PC-9 (cell line): ENCODE results near the gene GPX4.

Experiments used
- EZH2 ChIP-seq: fragments of 200-600 bp; sonication (generic); IDR thresholded peaks from 2 replicates; pipeline ENCODE4 v1.8.0; 2017; ENCODE audit warnings: antibody characterized with exemption, low read depth
- TF ChIP-seq, protein P1 (sequence below): fragments of 200-600 bp; sonication (generic); conservative IDR thresholded peaks from 2 replicates; pipeline ENCODE4 v1.6.1; 2017; ENCODE audit warnings: mixed run types, antibody characterized with exemption, mild to moderate bottlenecking, moderate library complexity

- TF ChIP-seq, protein P1, sequence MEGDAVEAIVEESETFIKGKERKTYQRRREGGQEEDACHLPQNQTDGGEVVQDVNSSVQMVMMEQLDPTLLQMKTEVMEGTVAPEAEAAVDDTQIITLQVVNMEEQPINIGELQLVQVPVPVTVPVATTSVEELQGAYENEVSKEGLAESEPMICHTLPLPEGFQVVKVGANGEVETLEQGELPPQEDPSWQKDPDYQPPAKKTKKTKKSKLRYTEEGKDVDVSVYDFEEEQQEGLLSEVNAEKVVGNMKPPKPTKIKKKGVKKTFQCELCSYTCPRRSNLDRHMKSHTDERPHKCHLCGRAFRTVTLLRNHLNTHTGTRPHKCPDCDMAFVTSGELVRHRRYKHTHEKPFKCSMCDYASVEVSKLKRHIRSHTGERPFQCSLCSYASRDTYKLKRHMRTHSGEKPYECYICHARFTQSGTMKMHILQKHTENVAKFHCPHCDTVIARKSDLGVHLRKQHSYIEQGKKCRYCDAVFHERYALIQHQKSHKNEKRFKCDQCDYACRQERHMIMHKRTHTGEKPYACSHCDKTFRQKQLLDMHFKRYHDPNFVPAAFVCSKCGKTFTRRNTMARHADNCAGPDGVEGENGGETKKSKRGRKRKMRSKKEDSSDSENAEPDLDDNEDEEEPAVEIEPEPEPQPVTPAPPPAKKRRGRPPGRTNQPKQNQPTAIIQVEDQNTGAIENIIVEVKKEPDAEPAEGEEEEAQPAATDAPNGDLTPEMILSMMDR: no peak
- no peak for TF ChIP-seq EZH2
Measured at GRCh38 chr19:1062387-1063029, 41.3 kb upstream of the GPX4 start.
